AG10803 (cell line): ENCODE results near the gene CD1D.

Experiments used
- DNase-seq: peaks from one replicate; pipeline ENCODE4 v3.0.0; 2010; ENCODE audit warnings: low read depth
- H3K4me3 ChIP-seq: 2 replicates; pipeline ENCODE4 v1.5.1; 2011; ENCODE audit warnings: mild to moderate bottlenecking, low read length, control low read depth
- TF ChIP-seq, protein P1 (sequence below): conservative IDR thresholded peaks from 2 replicates; pipeline ENCODE4 v1.5.1; 2011; ENCODE audit warnings: mild to moderate bottlenecking, low read length, control low read depth, inconsistent platforms

The CD1D gene

DNA sequence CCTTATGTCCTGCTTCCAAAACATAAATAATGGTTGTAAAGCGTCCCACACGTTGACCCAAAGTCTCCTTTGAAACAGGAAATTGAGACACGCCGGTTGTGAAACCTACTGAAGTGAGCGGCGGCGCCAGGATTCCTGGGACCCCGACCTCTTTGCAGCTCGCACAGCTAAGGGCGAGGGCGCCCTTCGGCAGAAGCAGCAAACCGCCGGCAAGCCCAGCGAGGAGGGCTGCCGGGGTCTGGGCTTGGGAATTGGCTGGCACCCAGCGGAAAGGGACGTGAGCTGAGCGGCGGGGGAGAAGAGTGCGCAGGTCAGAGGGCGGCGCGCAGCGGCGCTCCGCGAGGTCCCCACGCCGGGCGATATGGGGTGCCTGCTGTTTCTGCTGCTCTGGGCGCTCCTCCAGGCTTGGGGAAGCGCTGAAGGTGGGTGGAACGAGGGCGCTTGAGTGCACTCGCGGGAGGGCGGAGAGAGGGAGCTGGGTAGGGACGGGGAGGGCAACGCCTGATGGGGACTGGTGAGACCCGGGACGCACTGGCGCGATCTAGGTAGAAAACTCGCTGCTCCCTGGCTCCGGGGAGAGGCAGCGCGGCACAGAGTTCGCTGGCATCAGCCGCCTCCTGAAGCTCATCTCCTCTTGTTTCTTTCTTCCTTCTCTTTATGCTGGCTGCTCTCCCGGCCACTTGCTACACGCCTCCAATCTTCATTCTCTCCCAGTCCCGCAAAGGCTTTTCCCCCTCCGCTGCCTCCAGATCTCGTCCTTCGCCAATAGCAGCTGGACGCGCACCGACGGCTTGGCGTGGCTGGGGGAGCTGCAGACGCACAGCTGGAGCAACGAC, at the start of gene CD1D:
CD1D (plus strand) TSS at position 155 of the 836 bp plus-strand sequence; CDS start at position 362, 207 bp downstream.
- TF ChIP-seq, protein P1, sequence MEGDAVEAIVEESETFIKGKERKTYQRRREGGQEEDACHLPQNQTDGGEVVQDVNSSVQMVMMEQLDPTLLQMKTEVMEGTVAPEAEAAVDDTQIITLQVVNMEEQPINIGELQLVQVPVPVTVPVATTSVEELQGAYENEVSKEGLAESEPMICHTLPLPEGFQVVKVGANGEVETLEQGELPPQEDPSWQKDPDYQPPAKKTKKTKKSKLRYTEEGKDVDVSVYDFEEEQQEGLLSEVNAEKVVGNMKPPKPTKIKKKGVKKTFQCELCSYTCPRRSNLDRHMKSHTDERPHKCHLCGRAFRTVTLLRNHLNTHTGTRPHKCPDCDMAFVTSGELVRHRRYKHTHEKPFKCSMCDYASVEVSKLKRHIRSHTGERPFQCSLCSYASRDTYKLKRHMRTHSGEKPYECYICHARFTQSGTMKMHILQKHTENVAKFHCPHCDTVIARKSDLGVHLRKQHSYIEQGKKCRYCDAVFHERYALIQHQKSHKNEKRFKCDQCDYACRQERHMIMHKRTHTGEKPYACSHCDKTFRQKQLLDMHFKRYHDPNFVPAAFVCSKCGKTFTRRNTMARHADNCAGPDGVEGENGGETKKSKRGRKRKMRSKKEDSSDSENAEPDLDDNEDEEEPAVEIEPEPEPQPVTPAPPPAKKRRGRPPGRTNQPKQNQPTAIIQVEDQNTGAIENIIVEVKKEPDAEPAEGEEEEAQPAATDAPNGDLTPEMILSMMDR = no peak
- H3K4me3 ChIP-seq = peak within 1 kb of the TSS; percentile 48
- DNase-seq = no peak

DNA sequence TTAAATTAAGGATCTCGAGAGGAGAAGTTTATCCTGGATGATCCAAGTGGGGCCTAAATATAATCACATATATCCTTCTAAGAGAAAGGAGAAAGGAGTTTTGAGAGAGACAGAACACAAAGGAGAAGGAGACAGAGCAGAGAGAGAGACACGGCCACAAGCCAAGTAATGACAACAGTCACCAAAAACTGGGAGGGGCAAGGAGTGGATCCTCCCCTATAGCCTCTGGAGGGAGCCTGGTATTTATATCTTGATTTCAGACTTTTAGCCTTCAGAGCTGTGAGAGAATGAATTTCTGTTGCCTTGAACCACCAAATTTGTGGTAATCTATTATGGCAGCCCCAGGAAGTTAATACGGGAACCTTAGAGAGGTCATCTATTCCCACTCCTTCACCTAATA, 49.5 kb upstream of the CD1D start:
- TF ChIP-seq, protein P1 = no peak
- no peak for DNase-seq
- no peak overlapping the region for H3K4me3 ChIP-seq

DNA sequence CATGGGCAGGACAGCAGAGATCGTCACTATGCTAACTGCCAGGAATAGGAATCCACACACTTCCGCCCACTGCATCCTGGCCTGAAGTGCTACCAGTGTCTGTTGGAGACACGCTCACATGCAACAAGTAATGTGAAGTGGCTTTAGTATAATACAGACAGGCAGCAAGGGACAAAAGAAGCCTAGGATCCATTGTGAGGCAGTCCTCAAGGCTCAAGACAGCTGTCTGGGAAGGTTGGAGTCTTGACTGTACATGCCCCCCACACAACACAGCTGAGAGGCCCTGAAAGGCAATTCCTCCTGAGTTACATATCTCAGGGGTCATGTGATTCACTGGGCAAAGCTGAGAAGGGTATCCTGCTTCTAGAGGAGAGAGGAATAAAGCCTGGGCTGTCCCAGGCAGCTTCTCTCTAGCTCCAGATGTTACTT, 39.9 kb upstream of the CD1D start:
- no peak for DNase-seq
- TF ChIP-seq, protein P1 = no peak
- no peak overlapping the region for H3K4me3 ChIP-seq

DNA sequence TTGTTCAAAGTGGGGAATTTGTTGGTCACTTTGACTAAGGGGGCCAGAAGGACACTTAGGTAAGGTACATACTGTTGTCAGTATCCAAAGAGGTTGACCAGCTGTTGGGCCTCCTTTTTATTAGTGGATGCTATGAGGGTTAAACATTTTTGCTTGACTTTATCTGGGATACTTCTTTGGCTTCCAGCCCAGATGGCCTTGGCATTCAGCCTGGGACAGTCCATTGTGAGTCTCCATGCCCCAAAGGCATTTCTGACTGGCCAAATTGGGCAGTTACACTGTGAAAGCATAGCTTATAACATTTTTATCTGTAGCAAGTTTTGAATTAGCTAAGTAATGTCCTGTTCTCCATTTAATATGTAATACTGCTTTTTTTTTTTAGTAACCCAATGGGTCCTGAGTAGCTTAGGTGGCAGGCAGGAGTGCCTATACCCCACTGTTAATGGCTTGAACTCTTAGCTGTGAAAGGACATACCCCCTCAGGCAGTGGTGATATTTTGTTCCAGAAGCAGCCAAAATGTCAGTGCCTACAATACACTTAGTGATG, 35.4 kb upstream of the CD1D start:
- no peak overlapping the region for H3K4me3 ChIP-seq
- peak; percentile 35 for DNase-seq
- TF ChIP-seq, protein P1 = no peak

DNA sequence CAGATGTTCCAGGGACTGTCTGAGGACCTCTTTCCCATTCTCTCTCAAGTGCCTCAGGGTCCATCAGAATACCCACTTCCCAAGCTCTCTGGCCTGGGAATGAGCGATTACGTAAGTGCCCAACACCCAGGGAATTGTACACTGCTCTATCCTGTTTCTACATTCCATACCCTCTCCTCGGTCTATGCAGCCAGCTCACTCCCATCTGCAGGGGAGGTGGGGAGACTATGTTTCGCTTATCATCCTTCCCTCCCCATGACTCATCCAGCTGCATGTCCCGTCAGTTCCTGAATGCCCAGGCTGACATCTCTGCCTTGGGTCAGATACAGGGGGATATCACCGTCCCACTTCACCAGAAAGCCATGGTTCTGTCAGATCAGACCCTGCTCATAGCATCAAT, 34.5 kb upstream of the CD1D start:
- H3K4me3 ChIP-seq = no peak overlapping the region
- TF ChIP-seq, protein P1 = no peak
- DNase-seq = no peak

DNA sequence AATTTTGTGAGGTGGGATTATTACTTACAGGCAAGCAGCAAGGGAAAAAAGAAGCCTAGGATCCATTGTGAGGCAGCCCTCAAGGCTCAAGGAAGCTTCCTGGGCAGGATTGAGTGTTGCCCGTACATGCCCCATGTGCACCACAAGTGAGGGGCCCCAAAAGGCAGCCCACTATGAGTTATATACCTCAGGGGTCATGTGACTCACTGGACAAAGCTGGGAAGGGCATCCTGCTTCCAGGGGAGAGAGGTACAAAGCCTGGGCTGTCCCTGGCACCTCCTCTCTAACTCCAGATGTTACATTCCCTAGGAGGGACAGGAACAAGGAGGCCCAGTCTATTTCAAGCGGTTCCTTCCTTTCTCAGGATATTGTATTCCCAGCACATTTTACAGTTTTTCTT, 34.0 kb upstream of the CD1D start:
- no peak for DNase-seq
- TF ChIP-seq, protein P1 = no peak
- H3K4me3 ChIP-seq = no peak overlapping the region

DNA sequence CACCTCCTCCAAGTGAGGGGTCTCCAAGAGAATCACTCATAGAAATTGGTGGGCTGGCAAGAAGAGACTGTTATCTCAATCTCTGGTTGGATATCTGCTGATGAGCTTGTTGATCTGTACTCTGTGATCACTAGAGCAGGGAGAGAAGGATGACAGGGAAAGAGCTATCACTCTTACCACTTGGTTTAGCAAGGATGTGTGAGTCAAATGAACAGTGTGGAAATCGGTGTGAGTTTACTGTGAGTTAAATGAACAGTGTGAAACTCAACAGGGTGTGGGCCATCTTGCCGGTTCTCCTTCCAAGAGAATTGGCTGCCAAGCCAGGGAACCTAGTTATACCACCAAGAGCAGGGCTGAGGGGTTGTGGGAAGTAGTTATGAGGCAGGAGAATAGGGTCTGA, 33.3 kb upstream of the CD1D start:
- no peak overlapping the region for H3K4me3 ChIP-seq
- DNase-seq = no peak
- TF ChIP-seq, protein P1 = no peak
